ENCODE measurements around the gene CCDC97. TPM values are rescaled to one million over a fixed set of nuclear protein-coding genes. Genes with fewer than 3 reads are reported as not detected.

CCDC97 gene
- total RNA-seq, 1 experiment from 2014 or later: 39.4 TPM

GRCh38 chr19:41356984-41357739 is 47.2 kb downstream of the CCDC97 start:
- H2BK120ac ChIP-seq (ENCODE audit: low read depth, low read length, poor library complexity, severe bottlenecking): no peak overlapping the region
- no peak overlapping the region for H3T11ph ChIP-seq (ENCODE audit: low read length)
- no peak overlapping the region for H3K4me2 ChIP-seq (ENCODE audit: insufficient read depth, insufficient read length, low read length)
- H3K36me3 Mint-ChIP-seq (ENCODE audit: insufficient read depth in 1 of 3, low read depth in 3 of 3): peaks cover 0 to 10% (median 2%) of the 10 kb centered on the region in 3 experiments; a peak in 4 of 7 replicates
- peaks cover 11% of the 10 kb centered on the region for H3K23me2 ChIP-seq (ENCODE audit: insufficient read length, low read depth, low read length, poor library complexity, severe bottlenecking)
- H3K4me1 Mint-ChIP-seq: peaks cover 8 to 10% of the 10 kb centered on the region in 2 experiments
- DNase-seq: no peak
- peaks cover 18% of the 10 kb centered on the region for H3K27me3 Mint-ChIP-seq (ENCODE audit: low read depth)
- no peak overlapping the region for H3K4ac ChIP-seq (ENCODE audit: low read depth, low read length)
- H2AK5ac ChIP-seq (ENCODE audit: insufficient read length, low read length): no peak overlapping the region
- H2BK12ac ChIP-seq (ENCODE audit: insufficient read length, low read depth, low read length): no peak overlapping the region
- no peak overlapping the region for H2BK15ac ChIP-seq (ENCODE audit: low read depth, low read length)
- H3K56ac ChIP-seq (ENCODE audit: insufficient read length, low read depth, low read length): no peak overlapping the region
- H3K27me3 ChIP-seq (ENCODE audit: insufficient read depth, low read length): peaks cover 2% of the 10 kb centered on the region; the same call in 1 of the 2 replicates
- no peak overlapping the region for H2BK5ac ChIP-seq (ENCODE audit: insufficient read length, low read length)
- no peak overlapping the region for H3K14ac ChIP-seq (ENCODE audit: insufficient read depth, low read length)
- no peak overlapping the region for H4K5ac ChIP-seq (ENCODE audit: insufficient read length, low read depth, low read length)
- H3K27ac Mint-ChIP-seq: no peak overlapping the region
- H3K9ac ChIP-seq (ENCODE audit: extremely low read depth, insufficient read length, low read length): no peak overlapping the region
- no peaks in the 10 kb centered on the region for H3K9me3 Mint-ChIP-seq
- no peak overlapping the region for H4K91ac ChIP-seq (ENCODE audit: insufficient read length, low read depth, low read length)
- TF ChIP-seq CTCF (conservative IDR thresholded peaks at IDR 0.05): no peak
- no peak overlapping the region for H4K8ac ChIP-seq (replicated peaks; ENCODE audit: insufficient read length, low read depth, low read length)
- H2BK20ac ChIP-seq (ENCODE audit: low read depth, low read length, poor library complexity, severe bottlenecking): no peak overlapping the region
- no peaks in the 10 kb centered on the region for H4K20me1 ChIP-seq (ENCODE audit: control insufficient read depth, insufficient read depth, insufficient read length)
- no peak overlapping the region for H3K18ac ChIP-seq (ENCODE audit: insufficient read length, low read depth, low read length)
- no peak overlapping the region for H2AFZ ChIP-seq (ENCODE audit: low read length)
- H3K23ac ChIP-seq (ENCODE audit: insufficient read length, low read depth, low read length): no peak overlapping the region
- no peaks in the 10 kb centered on the region for H3K79me1 ChIP-seq (ENCODE audit: insufficient read depth, low read depth, low read length, poor library complexity, severe bottlenecking)
- no peaks in the 10 kb centered on the region for H3K79me2 ChIP-seq (ENCODE audit: insufficient read depth, low read length)
- no peak overlapping the region for H3K27ac ChIP-seq (ENCODE audit: insufficient read length, low read depth, low read length)
- WGBS (ENCODE audit: extremely low coverage, insufficient read length, low lambda C conversion rate): no CpG with 5 or more reads among the region's 11 CpGs
- H3K4me3 Mint-ChIP-seq: no peak overlapping the region; a peak in 1 of 5 replicates
- no peaks in the 10 kb centered on the region for H3K9me3 ChIP-seq (ENCODE audit: control insufficient read depth, low read depth, low read length)
- H3K4me1 ChIP-seq (ENCODE audit: insufficient read depth, low read length): no peaks in the 10 kb centered on the region; the same call in 1 of the 2 replicates

All from H9 (cell line).